Heart left ventricle (tissue), 13 donors: ENCODE measurements around the gene CRLF1.

Experiments
- CTCF ChIP-seq, 12 donors: fragments of 200-600 bp; sonication (generic) in 4 of 12; IDR thresholded peaks; one replicate each; pipeline versions ENCODE4 v1.5.0 to v1.8.0; 2018 to 2022; ENCODE audit warnings: antibody characterized with exemption in 12 of 12, mild to moderate bottlenecking in 5 of 12
- POLR2A ChIP-seq, 2 donors: fragments of 450-650 bp; IDR thresholded peaks; one replicate each; pipeline ENCODE4 v1.6.1; 2017; ENCODE audit warnings: antibody characterized with exemption in 2 of 2, mild to moderate bottlenecking in 2 of 2, moderate library complexity in 2 of 2
- donor health status: ischemic (EF 13 %, LVEDD 7.1; RV severe dilation, severe dysfunction).
- donor health status: DM: no; HTN: yes; CAD: no.
- donor health status: DM: no; HTN: no; CAD: no.
- donor health status: ischemic (EF 25% LVEDD 6.9; RV normal size, moderate dysfunction).
- donor health status: ischemic (EF 25% LVEDD 5.7; RV mildly dilated, moderate dysfunction).
- donor health status: ischemic (EF 35%, LVEDD 5.7; RV mildly dilated, moderate dysfunction).
- donor health status: nonischemic (EF 11% LVEDD 7.7; RV severe dilation, severe dysfunction).
- donor health status: DM: yes; HTN: yes; CAD: no.
- donor health status: PGD.
- donor health status: ischemic (EF 29% LVEDD 5.4; RV normal size, mild dysfunction).
- donor health status: nonischemic (EF 23%, LVEDD 6.1; RV moderate dilation, normal function).

- TF ChIP-seq POLR2A (IDR thresholded peaks at IDR 0.05) (no peak), CTCF (IDR thresholded peaks at IDR 0.05) (no peak)
These were observed 33.2 kb upstream of the CRLF1 start for GRCh38 chr19:18639706-18640243.
